ENCODE measurements around the gene ANKRD10.

Gene ANKRD10

DNA sequence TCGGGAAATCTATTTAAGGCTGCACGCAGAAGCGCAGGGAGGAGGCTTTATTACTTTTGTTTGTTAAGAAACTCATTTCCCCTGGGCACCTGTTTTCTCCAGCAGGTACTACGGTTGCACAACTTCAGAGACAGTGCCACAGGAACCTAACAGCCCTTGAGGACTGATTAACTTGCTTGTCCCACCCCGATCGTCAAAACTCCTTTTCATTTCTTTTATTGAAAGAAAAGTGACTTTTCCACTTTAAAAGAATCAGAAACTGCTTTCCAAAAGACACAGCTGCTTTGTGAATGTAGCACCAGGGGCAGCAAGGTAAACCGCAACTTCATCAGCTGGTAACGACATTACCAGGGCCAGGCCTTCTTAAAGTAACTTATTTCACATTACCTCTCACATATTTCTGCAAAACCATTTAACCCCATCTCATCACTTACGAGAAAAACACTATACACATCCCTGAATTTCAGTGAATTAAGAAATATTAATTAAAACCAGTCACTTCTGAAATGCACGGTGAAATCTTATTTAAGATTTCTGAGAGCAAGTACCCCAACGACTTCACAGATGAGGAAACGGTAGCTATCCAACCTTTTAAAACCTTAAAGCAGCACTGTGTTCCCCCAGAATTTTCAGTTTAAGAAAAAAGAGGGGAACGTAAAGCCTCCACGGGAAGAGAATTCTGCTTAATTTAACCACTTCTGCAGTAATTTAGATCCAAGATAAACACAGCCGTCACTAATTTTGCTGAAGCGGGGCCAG lies 1.4 kb downstream of the ANKRD10 start:
- peak overlapping the region; percentile 91 for H3K27ac ChIP-seq (ENCODE audit: poor library complexity, severe bottlenecking)
- TF ChIP-seq, protein P1, sequence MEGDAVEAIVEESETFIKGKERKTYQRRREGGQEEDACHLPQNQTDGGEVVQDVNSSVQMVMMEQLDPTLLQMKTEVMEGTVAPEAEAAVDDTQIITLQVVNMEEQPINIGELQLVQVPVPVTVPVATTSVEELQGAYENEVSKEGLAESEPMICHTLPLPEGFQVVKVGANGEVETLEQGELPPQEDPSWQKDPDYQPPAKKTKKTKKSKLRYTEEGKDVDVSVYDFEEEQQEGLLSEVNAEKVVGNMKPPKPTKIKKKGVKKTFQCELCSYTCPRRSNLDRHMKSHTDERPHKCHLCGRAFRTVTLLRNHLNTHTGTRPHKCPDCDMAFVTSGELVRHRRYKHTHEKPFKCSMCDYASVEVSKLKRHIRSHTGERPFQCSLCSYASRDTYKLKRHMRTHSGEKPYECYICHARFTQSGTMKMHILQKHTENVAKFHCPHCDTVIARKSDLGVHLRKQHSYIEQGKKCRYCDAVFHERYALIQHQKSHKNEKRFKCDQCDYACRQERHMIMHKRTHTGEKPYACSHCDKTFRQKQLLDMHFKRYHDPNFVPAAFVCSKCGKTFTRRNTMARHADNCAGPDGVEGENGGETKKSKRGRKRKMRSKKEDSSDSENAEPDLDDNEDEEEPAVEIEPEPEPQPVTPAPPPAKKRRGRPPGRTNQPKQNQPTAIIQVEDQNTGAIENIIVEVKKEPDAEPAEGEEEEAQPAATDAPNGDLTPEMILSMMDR (IDR thresholded peaks at IDR 0.05; ENCODE audit: poor library complexity, severe bottlenecking), result no peak
- H3K4me1 ChIP-seq (ENCODE audit: insufficient read depth, poor library complexity, severe bottlenecking), result peaks cover 29% of the 10 kb centered on the region
- peak overlapping the region; percentile 98 for H3K4me3 ChIP-seq (ENCODE audit: severe bottlenecking)
- H3K36me3 ChIP-seq (ENCODE audit: low read depth), result peaks cover 27% of the 10 kb centered on the region
- ATAC-seq (ENCODE audit: low read depth) (no peak), DNase-seq (ENCODE audit: low spot score) (no peak)
- H3K9me3 ChIP-seq (ENCODE audit: severe bottlenecking), result no peaks in the 10 kb centered on the region
- H3K27me3 ChIP-seq (ENCODE audit: insufficient read depth, poor library complexity, severe bottlenecking), result no peaks in the 10 kb centered on the region

DNA sequence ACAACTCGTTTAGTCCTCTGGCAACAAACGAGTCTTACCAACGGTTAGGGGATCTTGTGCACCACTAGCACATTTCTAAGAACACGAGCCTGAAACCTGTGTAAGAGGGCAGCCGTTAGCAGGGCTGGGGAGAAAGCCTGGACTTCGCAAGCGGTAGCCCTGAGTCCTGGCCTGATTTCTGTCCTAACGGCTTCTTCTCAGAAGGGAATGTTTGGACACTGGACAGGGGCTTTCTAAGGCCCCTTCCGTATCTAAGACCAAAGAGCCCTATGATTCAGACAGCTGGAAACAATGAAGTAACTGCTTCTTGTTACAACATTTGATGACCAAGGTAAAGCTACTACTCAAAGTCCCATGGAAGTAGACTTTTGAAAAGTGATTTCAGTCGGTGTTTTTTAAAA lies 2.2 kb downstream of the ANKRD10 start:
- TF ChIP-seq, protein P1 (IDR thresholded peaks at IDR 0.05; ENCODE audit: poor library complexity, severe bottlenecking), result no peak
- ATAC-seq (ENCODE audit: low read depth) (no peak), DNase-seq (ENCODE audit: low spot score) (no peak)
- Histone ChIP-seq H3K27me3 (ENCODE audit: insufficient read depth, poor library complexity, severe bottlenecking) (no peaks in the 10 kb centered on the region), H3K27ac (ENCODE audit: poor library complexity, severe bottlenecking) (peak overlapping the region; percentile 91), H3K36me3 (ENCODE audit: low read depth) (peaks cover 33% of the 10 kb centered on the region), H3K4me3 (ENCODE audit: severe bottlenecking) (no peak overlapping the region), H3K4me1 (ENCODE audit: insufficient read depth, poor library complexity, severe bottlenecking) (peaks cover 36% of the 10 kb centered on the region), H3K9me3 (ENCODE audit: severe bottlenecking) (no peaks in the 10 kb centered on the region)

DNA sequence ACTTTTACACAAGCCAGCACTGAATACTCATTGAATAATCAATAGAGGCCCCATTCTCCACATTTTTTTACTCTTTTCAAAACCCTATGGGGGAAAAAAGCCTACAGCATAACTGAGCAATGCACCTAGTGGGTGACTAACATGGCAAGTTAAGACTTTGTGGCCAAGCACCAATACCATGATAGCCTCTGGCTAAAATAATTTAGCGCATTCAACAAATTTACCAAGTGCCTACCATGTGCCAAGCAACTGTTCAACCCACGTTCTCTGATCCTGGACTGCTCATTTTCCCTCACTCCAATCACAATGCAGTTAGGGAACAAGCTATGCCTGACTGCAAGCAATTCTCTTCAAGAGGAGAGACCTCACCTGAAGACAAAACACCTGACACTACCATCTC lies 3.0 kb downstream of the ANKRD10 start:
- Histone ChIP-seq H3K36me3 (ENCODE audit: low read depth) (peaks cover 37% of the 10 kb centered on the region), H3K4me1 (ENCODE audit: insufficient read depth, poor library complexity, severe bottlenecking) (peaks cover 41% of the 10 kb centered on the region), H3K27ac (ENCODE audit: poor library complexity, severe bottlenecking) (peak overlapping the region; percentile 91), H3K27me3 (ENCODE audit: insufficient read depth, poor library complexity, severe bottlenecking) (no peaks in the 10 kb centered on the region), H3K9me3 (ENCODE audit: severe bottlenecking) (no peaks in the 10 kb centered on the region), H3K4me3 (ENCODE audit: severe bottlenecking) (no peak overlapping the region)
- TF ChIP-seq, protein P1 (IDR thresholded peaks at IDR 0.05; ENCODE audit: poor library complexity, severe bottlenecking), result no peak
- ATAC-seq (ENCODE audit: low read depth) (no peak), DNase-seq (ENCODE audit: low spot score) (no peak)

DNA sequence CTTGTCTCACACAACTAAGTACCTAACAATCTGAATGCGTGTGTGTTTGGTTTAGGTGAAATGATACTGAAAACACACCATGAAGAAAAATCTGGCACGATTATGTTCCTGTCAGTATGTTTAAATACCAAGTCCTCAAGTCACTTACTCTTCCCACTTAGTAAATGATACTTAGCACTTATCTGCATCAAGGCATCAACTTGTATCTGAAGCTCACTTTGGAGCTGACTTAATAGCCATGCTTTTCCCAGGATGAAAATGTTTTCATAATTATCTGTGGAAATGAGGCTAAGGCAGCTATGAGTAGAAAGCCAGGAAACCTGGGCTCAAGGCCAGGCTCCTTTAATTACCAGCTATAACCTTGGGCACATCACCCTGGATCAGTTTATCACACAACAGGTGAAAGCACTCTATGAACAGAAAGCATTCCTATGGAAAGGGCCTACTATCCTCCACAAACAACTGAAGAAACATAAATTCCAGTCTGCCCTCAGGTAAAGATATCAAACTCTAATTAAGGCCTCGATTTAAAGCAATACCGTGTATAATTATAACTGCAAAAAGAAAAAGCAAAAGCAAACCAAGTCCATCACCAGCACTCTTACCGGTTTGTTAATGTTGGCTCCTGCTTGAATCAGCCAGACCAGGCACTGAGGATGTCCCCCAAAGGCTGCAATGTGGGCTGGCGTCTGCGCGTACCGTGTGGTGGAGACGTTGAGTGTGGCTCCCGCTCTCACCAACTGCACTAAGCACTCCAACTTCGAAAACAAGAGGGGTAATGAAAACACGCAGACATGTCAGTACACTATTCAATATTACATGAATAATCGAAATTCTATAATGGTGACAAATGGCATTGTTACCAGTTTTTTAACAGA lies 4.6 kb downstream of the ANKRD10 start:
- TF ChIP-seq, protein P1 (IDR thresholded peaks at IDR 0.05; ENCODE audit: poor library complexity, severe bottlenecking), result no peak
- DNase-seq (ENCODE audit: low spot score) (no peak), ATAC-seq (ENCODE audit: low read depth) (no peak)
- Histone ChIP-seq H3K27ac (ENCODE audit: poor library complexity, severe bottlenecking) (peak overlapping the region; percentile 89), H3K4me3 (ENCODE audit: severe bottlenecking) (no peak overlapping the region), H3K9me3 (ENCODE audit: severe bottlenecking) (no peaks in the 10 kb centered on the region), H3K4me1 (ENCODE audit: insufficient read depth, poor library complexity, severe bottlenecking) (peaks cover 33% of the 10 kb centered on the region), H3K36me3 (ENCODE audit: low read depth) (peaks cover 53% of the 10 kb centered on the region), H3K27me3 (ENCODE audit: insufficient read depth, poor library complexity, severe bottlenecking) (no peaks in the 10 kb centered on the region)

Measured in RWPE2 (cell line).